ENCODE data around the gene KIF26B.

DNA sequence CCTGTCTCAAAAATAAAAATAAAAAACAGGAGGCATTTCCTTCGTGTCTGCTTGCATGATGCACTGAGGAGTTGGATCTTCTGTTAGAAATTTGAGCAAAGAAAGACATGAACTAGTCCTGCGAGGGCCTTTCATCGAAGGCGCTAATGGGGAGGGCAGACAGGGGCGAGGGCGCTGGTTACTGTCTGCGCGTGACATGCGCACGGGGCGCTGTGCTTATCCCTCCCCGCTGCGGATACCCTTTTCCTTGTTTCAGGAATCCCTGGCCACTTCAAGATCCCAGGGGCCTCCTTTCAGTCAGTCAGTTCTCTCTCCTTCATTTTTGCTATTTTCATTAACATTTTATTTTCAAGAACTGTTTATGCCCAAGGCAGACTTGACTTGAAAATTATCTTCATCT lies 545.8 kb downstream of the KIF26B start:
- no peak for TF ChIP-seq YY1 (IDR thresholded peaks at IDR 0.05; ENCODE audit: insufficient read depth, insufficient read length)
- TF ChIP-seq ZNF274 (IDR thresholded peaks at IDR 0.05; ENCODE audit: low read depth, low read length), result no peak
- no peak for TF ChIP-seq SUZ12 (IDR thresholded peaks at IDR 0.05; ENCODE audit: extremely low read depth, insufficient read depth, insufficient read length)

All from NT2/D1 (cell line).